HCT116 (cell line): ENCODE measurements around the gene PHGDH. TPM values are rescaled to one million over a fixed set of nuclear protein-coding genes. Genes with fewer than 3 reads are reported as not detected.

Source experiments
- ATAC-seq: fragments of 200-7000 bp; cut with Tn5 transposase; 2 replicates; pipeline ENCODE4 v1.9.1; 2020; ENCODE audit warnings: mild to moderate bottlenecking, moderate library complexity
- BruUV-seq: library from RNA; stranded (reverse); fragments of 400-500 nt; replicated peaks from 2 replicates; lab custom pipeline; 2021; lab: Mats Ljungman, UMichigan
- CTCF ChIA-PET: fragments of 300-600 bp; sonication (Branson Sonifier 250); formaldehyde crosslinking; loops from one replicate; lab custom pipeline; 2021; ENCODE audit warnings: antibody characterized with exemption; lab: Charles Lee
- POLR2A ChIA-PET: fragments of 300-600, 350-600 bp; sonication (Branson Sonifier 250); formaldehyde crosslinking; loops from one replicate; lab custom pipeline; 2021; ENCODE audit warnings: antibody characterized with exemption; lab: Charles Lee
- RAD21 ChIA-PET, 2 experiments: fragments of 300-600 bp; sonication (Branson Sonifier 250); formaldehyde crosslinking; loops; one replicate each; lab custom pipeline; 2023; ENCODE audit warnings: low total read pairs in 2 of 2; ENCODE audit not compliant: uncharacterized antibody in 2 of 2, unreplicated experiment in 2 of 2, low non-redundant PET in 1 of 2; lab: Charles Lee
- DNase-seq: peaks from one replicate; pipeline ENCODE4 v3.0.0-alpha.2; 2010; ENCODE audit warnings: low read depth, low spot score
- H2AFZ ChIP-seq: fragments of 200-600 bp; shearing (Covaris generic), sonication (generic); 2 replicates; pipeline ENCODE4 v1.6.1; 2017; ENCODE audit warnings: low read depth, mixed run types, mixed read lengths, antibody characterized with exemption, low read length; ENCODE audit not compliant: poor library complexity, severe bottlenecking
- H3K27ac ChIP-seq: 2 replicates; pipeline ENCODE4 v1.5.1; 2012; ENCODE audit warnings: low read depth, low read length
- H3K27me3 ChIP-seq: fragments of 200-600 bp; sonication (generic); 2 replicates; pipeline ENCODE4 v1.6.1; 2016; ENCODE audit warnings: mixed run types, low read length, mixed read lengths; ENCODE audit not compliant: insufficient read depth
- H3K36me3 ChIP-seq, 2 experiments: fragments of 200-500 bp in 1 of 2; fragments of 200-600 bp in 1 of 2; sonication (Bioruptor generic) in 1 of 2; sonication (generic) in 1 of 2; 2 replicates each; pipeline versions ENCODE4 v1.5.1 to v1.6.1; 2014 to 2016; ENCODE audit warnings: low read length in 2 of 2, inconsistent platforms in 1 of 2, mixed read lengths in 1 of 2, mixed run types in 1 of 2; ENCODE audit not compliant: insufficient read depth in 2 of 2, control insufficient read depth in 1 of 2
- H3K4me1 ChIP-seq, 2 experiments: fragments of 200-600 bp in 1 of 2; sonication (generic) in 1 of 2; 2 replicates each; pipeline versions ENCODE4 v1.5.1 to v1.6.1; 2012 to 2017; ENCODE audit warnings: low read length in 2 of 2, inconsistent platforms in 1 of 2, mild to moderate bottlenecking in 1 of 2, mixed read lengths in 1 of 2, mixed run types in 1 of 2, moderate library complexity in 1 of 2; ENCODE audit not compliant: insufficient read depth in 2 of 2, control insufficient read depth in 1 of 2
- H3K4me2 ChIP-seq: fragments of 200-600 bp; sonication (generic); 2 replicates; pipeline ENCODE4 v1.6.1; 2017; ENCODE audit warnings: mixed run types, low read length, mixed read lengths
- H3K4me3 ChIP-seq, 2 experiments: fragments of 200-600 bp in 1 of 2; sonication (generic) in 1 of 2; replicated peaks in 1 of 2; 2 replicates each; pipeline ENCODE4 v1.5.1; 2011 to 2016; ENCODE audit warnings: low read length in 2 of 2, control low read depth in 1 of 2, low read depth in 1 of 2, mild to moderate bottlenecking in 1 of 2, mixed read lengths in 1 of 2, mixed run types in 1 of 2
- H3K79me2 ChIP-seq: fragments of 200-600 bp; sonication (generic); 2 replicates; pipeline ENCODE4 v1.6.1; 2017; ENCODE audit warnings: mild to moderate bottlenecking, mixed run types, low read length, moderate library complexity, mixed read lengths; ENCODE audit not compliant: insufficient read depth
- H3K9ac ChIP-seq: fragments of 200-600 bp; sonication (generic); 2 replicates; pipeline ENCODE4 v1.6.1; 2016; ENCODE audit warnings: low read length, mixed read lengths
- H3K9me2 ChIP-seq: fragments of 200-600 bp; sonication (generic), shearing (Covaris generic); 2 replicates; pipeline ENCODE4 v1.6.1; 2017; ENCODE audit warnings: mixed run types, mild to moderate bottlenecking, moderate library complexity; ENCODE audit not compliant: insufficient read depth
- H3K9me3 ChIP-seq, 2 experiments: fragments of 200-500 bp in 1 of 2; fragments of 200-600 bp in 1 of 2; sonication (Bioruptor generic) in 1 of 2; sonication (generic) in 1 of 2; 2 replicates each; pipeline ENCODE4 v1.6.1; 2014 to 2017; ENCODE audit warnings: low read length in 2 of 2, mixed read lengths in 2 of 2, inconsistent platforms in 1 of 2, low read depth in 1 of 2, mild to moderate bottlenecking in 1 of 2, mixed run types in 1 of 2, moderate library complexity in 1 of 2; ENCODE audit not compliant: control insufficient read depth in 1 of 2, insufficient read depth in 1 of 2
- H4K20me1 ChIP-seq: fragments of 200-600 bp; sonication (generic), shearing (Covaris generic); 2 replicates; pipeline ENCODE4 v1.6.1; 2017; ENCODE audit warnings: mixed run types, mild to moderate bottlenecking, moderate library complexity; ENCODE audit not compliant: insufficient read depth
- ATF3 ChIP-seq: IDR thresholded peaks from 2 replicates; pipeline ENCODE4 v1.6.1; 2012
- CBX3 ChIP-seq: IDR thresholded peaks from 2 replicates; pipeline ENCODE4 v1.6.1; 2012; ENCODE audit warnings: low read depth
- CEBPB ChIP-seq: IDR thresholded peaks from 2 replicates; pipeline ENCODE4 v1.6.1; 2012; ENCODE audit warnings: low read depth
- CTCF ChIP-seq, 3 experiments: fragments of 200-600 bp in 1 of 3; sonication (generic) in 1 of 3; IDR thresholded peaks in 2 of 3; conservative IDR thresholded peaks in 1 of 3; 2 replicates each; pipeline ENCODE4 v1.5.1; 2012 to 2017; ENCODE audit warnings: low read depth in 2 of 3, low read length in 2 of 3, antibody characterized with exemption in 1 of 3, borderline replicate concordance in 1 of 3, control low read depth in 1 of 3, mild to moderate bottlenecking in 1 of 3, mixed read lengths in 1 of 3, mixed run types in 1 of 3, moderate library complexity in 1 of 3; ENCODE audit not compliant: insufficient read depth in 1 of 3
- EGR1 ChIP-seq: IDR thresholded peaks from 2 replicates; pipeline ENCODE4 v1.6.1; 2012; ENCODE audit warnings: low read depth
- ELF1 ChIP-seq: IDR thresholded peaks from 2 replicates; pipeline ENCODE4 v1.6.1; 2012; ENCODE audit warnings: low read depth, borderline replicate concordance
- EZH2 ChIP-seq: fragments of 200-600 bp; sonication (generic); IDR thresholded peaks from 2 replicates; pipeline ENCODE4 v1.6.1; 2017; ENCODE audit warnings: antibody characterized with exemption, mixed run types
- JUND ChIP-seq: IDR thresholded peaks from 2 replicates; pipeline ENCODE4 v1.6.1; 2012
- POLR2A ChIP-seq: IDR thresholded peaks from 2 replicates; pipeline ENCODE4 v1.7.0; 2011; ENCODE audit warnings: borderline replicate concordance; ENCODE audit not compliant: insufficient read depth, insufficient read length; ENCODE audit errors: extremely low read depth
- RAD21 ChIP-seq: IDR thresholded peaks from 2 replicates; pipeline ENCODE4 v1.6.1; 2012; ENCODE audit warnings: low read depth, mild to moderate bottlenecking
- REST ChIP-seq: IDR thresholded peaks from 2 replicates; pipeline ENCODE4 v1.6.1; 2012; ENCODE audit warnings: low read depth
- SIN3A ChIP-seq: IDR thresholded peaks from 2 replicates; pipeline ENCODE4 v1.6.1; 2012; ENCODE audit warnings: low read depth
- SP1 ChIP-seq: IDR thresholded peaks from 2 replicates; pipeline ENCODE4 v1.6.1; 2012; ENCODE audit warnings: low read depth
- SRF ChIP-seq: IDR thresholded peaks from 2 replicates; pipeline ENCODE4 v1.6.1; 2012; ENCODE audit warnings: low read depth
- TCF7L2 ChIP-seq: IDR thresholded peaks from 2 replicates; pipeline ENCODE4 v1.7.0; 2011; ENCODE audit warnings: borderline replicate concordance, inconsistent platforms; ENCODE audit not compliant: insufficient read depth, insufficient read length; ENCODE audit errors: extremely low read depth
- YY1 ChIP-seq: IDR thresholded peaks from 2 replicates; pipeline ENCODE4 v1.6.1; 2011; ENCODE audit warnings: low read length, low read depth, moderate library complexity, mild to moderate bottlenecking; ENCODE audit not compliant: insufficient replicate concordance; ENCODE audit errors: extremely low read depth
- ZBTB33 ChIP-seq: IDR thresholded peaks from 2 replicates; pipeline ENCODE4 v1.6.1; 2011; ENCODE audit warnings: mild to moderate bottlenecking, low read length, moderate library complexity; ENCODE audit not compliant: insufficient replicate concordance; ENCODE audit errors: extremely low read depth
- ZFX ChIP-seq: fragments of 450-650 bp; IDR thresholded peaks from 2 replicates; pipeline ENCODE4 v1.6.1; 2017
- ZNF274 ChIP-seq: fragments of 200-500 bp; sonication (Bioruptor generic); IDR thresholded peaks from 2 replicates; pipeline ENCODE4 v1.6.1; 2014; ENCODE audit warnings: mild to moderate bottlenecking, low read depth, low read length, inconsistent platforms
- intact Hi-C: fragments of 100-400 bp; cut with micrococcal nuclease; formaldehyde crosslinking; loops from 2 replicates; pipeline ENCODE4 v1.10.0; 2022
- total RNA-seq: library from RNA; stranded (reverse); gene quantifications from one replicate; pipeline ENCODE4 v1.2.1, GENCODE V29; 2021; ENCODE audit not compliant: unreplicated experiment

Gene PHGDH
- total RNA-seq, 1 experiment from 2014 or later, result 187 TPM

- H3K9me3 ChIP-seq, result no peaks in the 10 kb centered on the region
- H3K36me3 ChIP-seq, result no peaks in the 10 kb centered on the region
- H3K4me3 ChIP-seq, result no peak overlapping the region
- no peaks in the 10 kb centered on the region for H4K20me1 ChIP-seq
- no peak for DNase-seq
- BruUV-seq, result no TSS peak
- H3K79me2 ChIP-seq, result no peaks in the 10 kb centered on the region
- H2AFZ ChIP-seq, result no peak overlapping the region
- TF ChIP-seq CBX3 (no peak), JUND (no peak), REST (no peak), SP1 (no peak), ZBTB33 (no peak), TCF7L2 (no peak), ZNF274 (no peak), SRF (no peak), CTCF (IDR thresholded peaks at IDR 0.05 in 2 of 3, conservative IDR thresholded peaks at IDR 0.05 in 1 of 3; ENCODE audit: borderline replicate concordance in 1 of 3, insufficient read depth in 1 of 3, low read depth in 2 of 3, low read length in 2 of 3) (no peak), SIN3A (no peak), CEBPB (no peak), ZFX (no peak), RAD21 (no peak), EZH2 (no peak), ATF3 (no peak), YY1 (no peak), EGR1 (no peak), POLR2A (no peak), ELF1 (no peak)
- no peak overlapping the region for H3K4me2 ChIP-seq
- H3K9me2 ChIP-seq, result no peaks in the 10 kb centered on the region
- no peaks in the 10 kb centered on the region for H3K4me1 ChIP-seq
- intact Hi-C loops, result no loop called here
- no peak overlapping the region for H3K27ac ChIP-seq
- RAD21 ChIA-PET, result no interaction called here
- POLR2A ChIA-PET, result no interaction called here
- CTCF ChIA-PET, result no interaction called here
- peaks cover 13% of the 10 kb centered on the region; the same call in 1 of the 2 replicates for H3K27me3 ChIP-seq
- ATAC-seq, result no peak
- no peak overlapping the region for H3K9ac ChIP-seq
These were observed 50.7 kb downstream of the PHGDH start for GRCh38 chr1:119762409-119762808.
